Pulmonary artery endothelial cell (primary cell): ENCODE results near the gene LGALS4. TPM values are rescaled to one million over a fixed set of nuclear protein-coding genes. Genes with fewer than 3 reads are reported as not detected.
"Not testable (repeated sequence)": the region's sequence is repeated elsewhere in the genome, so short reads cannot be mapped to it uniquely, and the experiment has no call there.

Experiments used
- DNase-seq: peaks from one replicate; pipeline ENCODE4 v3.0.0-alpha.2; 2011; ENCODE audit warnings: low read depth, low spot score
- total RNA-seq: library from RNA; depleted of rRNA; stranded (reverse); fragments of >200 nt; gene quantifications from 2 replicates; pipeline ENCODE4 v1.2.3, GENCODE V29; 2014

LGALS4 gene
- total RNA-seq, 1 donor from 2014 or later = not detected

- DNase-seq = not testable (repeated sequence)
Measured at GRCh38 chr19:38771569-38771968, 41.2 kb downstream of the LGALS4 start.

DNA sequence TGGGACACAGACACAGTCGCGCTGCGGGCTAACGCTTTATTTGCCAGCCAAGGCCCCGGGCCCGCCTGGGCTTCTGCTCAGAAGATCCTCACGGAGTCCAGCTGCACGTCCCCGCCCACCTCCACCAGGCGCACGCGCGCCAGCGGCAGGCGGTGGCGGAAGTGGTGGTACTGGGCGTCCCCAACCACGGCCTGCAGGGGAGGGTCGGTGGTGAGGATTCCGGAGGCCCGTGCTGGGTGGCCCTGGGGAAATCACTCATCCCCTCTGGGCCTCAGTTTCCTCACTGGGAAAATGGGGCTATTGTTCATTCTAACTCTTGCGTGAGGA lies 41.8 kb downstream of the LGALS4 start:
- DNase-seq = not testable (repeated sequence)

DNA sequence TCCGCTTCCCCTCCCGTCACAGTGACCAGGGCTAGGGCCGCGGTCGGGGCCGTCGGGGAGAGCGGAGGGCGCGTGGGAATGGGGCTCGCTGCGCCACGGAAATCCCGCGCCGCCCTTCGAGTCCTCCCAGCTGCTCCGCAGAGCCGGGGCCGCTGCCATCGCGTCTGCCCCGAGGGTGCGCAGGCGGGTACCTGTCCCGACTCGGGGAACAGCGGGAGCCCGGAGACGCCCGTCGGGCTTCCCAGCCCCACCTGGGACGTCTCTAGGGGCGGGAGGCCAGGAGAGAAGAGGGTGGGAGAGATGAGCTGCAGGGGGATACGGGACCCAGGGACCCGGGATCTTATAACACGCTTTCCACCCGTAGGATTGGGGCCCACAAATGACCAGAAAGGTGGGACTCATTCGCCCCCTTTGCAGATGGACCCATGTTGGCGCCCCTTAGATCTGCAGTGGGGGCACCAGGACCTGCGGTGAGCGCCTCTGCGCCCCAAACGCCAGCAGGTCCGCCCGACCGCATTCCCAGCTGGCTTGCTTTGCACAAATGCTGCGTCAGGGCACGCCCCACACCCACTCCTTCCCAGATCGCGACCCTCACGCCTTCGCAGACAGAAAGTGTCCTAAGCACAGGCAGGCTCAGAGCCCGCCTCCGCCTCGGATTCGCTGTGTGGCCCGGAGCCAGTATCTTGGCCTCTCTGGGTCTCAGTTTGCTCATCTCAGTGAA lies 42.4 kb downstream of the LGALS4 start:
- DNase-seq = not testable (repeated sequence)

GRCh38 chr19:38769635-38770211 lies 43.0 kb downstream of the LGALS4 start:
- DNase-seq = peak; percentile 24

GRCh38 chr19:38766276-38767047 lies 46.3 kb downstream of the LGALS4 start:
- DNase-seq = no peak

DNA sequence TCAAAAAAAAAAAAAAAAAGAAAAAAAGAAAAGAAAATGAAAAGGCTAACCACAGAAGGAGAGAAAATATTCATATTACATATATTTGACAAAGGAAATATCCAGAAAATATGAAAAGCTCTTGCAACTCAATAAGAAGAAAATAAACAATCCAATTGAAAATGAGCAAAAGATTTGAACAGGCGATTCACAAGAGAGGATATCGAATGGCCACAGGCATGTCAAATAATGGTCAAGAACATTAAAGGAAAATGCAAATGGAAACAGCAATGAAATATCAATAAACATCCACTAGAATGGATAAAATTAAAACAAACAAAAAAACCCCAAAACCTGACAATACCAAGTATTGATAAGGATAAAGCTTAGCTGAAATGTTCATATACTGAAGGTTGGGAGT lies 47.5 kb downstream of the LGALS4 start:
- no peak for DNase-seq

DNA sequence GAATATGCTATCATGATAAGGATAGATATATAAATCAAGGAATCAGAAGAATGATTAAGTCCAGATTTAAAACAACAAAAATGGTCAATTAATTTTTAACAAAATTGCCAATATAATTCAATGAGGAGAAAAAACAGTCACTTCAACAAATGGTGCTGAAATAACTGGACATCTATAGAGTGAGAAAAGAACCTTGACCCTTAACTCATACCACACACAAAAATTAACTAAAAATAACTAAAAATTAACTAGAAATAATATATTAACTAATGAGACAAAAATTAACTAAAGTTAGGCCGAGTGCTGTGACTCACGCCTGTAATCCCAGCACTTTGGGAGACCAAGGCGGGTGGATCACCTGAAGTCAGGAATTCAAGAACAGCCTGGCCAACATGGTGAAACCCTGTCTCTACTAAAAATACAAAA lies 48.9 kb downstream of the LGALS4 start:
- DNase-seq = no peak

DNA sequence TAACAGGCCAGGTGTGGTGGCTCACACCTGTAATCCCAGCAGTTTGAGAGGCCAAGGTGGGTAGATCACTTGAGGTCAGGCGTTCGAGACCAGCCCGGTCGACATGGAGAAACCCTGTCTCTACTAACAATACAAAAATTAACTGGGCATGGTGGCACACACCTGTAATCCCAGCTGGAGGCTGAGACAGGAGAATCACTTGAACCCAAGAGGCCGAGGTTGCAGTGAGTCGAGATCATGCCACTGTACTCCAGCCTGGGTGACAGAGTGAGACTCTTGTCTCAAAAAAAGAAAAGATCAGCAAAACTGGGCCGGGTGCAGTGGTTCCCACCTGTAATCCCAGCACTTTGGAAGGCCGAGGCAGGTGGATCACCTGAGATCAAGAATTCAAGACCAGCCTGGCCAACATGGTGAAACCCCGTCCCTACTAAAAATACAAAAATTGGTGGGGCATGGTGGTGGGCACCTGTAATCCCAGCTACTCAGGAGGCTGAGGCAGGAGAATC lies 50.8 kb downstream of the LGALS4 start:
- DNase-seq = not testable (repeated sequence)

DNA sequence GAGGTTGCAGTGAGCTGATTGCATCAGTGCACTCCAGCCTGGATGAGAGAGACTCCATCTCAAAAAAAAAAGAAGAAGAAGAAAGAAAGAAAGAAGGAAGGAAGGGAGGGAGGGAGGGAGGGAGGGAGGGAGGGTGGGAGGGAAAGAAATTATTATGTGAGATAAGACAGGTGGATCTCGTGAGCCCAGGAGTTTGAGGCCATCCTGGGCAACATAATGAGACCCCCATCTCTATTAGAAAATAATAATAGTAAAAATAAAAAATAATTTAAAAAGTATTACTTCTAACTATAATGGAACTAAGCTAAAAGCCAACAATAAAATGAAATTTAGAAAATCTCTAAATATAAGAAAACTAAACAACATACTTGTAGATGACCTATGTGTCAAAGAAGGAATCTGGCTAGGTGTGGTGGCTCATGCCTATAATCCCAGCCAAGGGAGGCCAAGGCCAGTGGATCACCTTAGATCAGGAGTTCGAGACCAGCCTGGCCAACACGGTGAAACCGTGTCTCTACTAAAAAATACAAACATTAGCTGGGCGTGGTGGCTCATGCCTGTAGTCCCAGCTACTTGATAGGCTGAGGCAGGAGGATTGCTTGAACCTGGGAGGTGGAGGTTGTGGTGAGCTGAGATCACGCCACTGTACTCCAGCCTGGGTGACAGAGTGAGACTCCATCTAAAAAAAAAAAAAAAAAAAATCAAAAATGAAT lies 51.8 kb downstream of the LGALS4 start:
- DNase-seq = not testable (repeated sequence)

- no peak for DNase-seq
Measured at GRCh38 chr19:38759590-38760003, 53.1 kb downstream of the LGALS4 start.

DNA sequence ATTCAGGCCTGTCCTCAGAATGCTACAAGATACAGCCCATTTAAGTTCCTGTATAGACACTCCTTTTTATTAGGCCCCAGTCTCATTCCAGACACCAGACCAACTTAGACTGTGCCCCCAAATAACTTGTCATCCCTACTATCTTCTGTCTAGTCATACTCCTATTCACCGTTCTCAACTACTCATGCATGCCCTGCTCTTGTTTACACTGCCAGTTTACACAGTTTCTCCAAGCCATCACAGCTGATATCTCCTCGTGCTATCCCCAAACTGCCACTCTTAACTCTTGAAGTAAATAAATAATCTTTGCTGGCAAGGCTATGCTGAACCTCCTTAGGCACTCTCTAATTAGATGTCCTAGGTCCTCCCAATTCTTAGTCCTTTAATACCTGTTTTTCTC lies 58.5 kb downstream of the LGALS4 start:
- DNase-seq = not testable (repeated sequence)

DNA sequence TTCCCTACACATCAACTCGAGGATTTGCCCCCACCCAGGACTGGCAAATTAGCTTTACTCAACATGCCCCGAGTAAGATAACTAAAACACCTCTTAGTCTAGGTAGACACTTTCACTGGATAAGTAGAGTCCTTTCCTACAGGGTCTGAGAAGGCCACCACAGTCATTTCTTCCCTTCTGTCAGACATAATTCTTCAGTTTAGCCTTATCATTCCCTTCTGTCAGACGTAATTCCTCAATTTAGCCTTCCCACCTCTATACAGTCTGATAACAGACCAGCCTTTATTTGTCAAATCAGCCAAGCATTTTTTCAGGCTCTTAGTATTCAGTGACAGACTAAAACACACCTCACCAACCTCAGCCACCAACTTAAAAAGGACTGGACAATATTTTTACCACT lies 59.0 kb downstream of the LGALS4 start:
- DNase-seq = not testable (repeated sequence)

Other genes with a start within 250 kb of the LGALS4 start
- gene MAP4K1, start 195.0 kb downstream of the LGALS4 start, total RNA-seq = 0.13 and 0.21 TPM in 2 replicates
- gene EIF3K, start 193.8 kb downstream of the LGALS4 start, total RNA-seq = 439 and 457 TPM in 2 replicates
- 287 and 407 TPM in 2 replicates for gene ACTN4, start 165.3 kb downstream of the LGALS4 start, total RNA-seq
- gene CAPN12, start 68.5 kb downstream of the LGALS4 start, total RNA-seq = 0.20 TPM in 1 of 2 replicates, not detected in the other
- not detected in 2 replicates for gene LGALS7, start 39.4 kb downstream of the LGALS4 start, total RNA-seq
- not detected in 2 replicates for gene LGALS7B, start 23.7 kb downstream of the LGALS4 start, total RNA-seq
- gene ECH1, start 18.8 kb upstream of the LGALS4 start, total RNA-seq = 29.5 and 47.7 TPM in 2 replicates
- 400 and 489 TPM in 2 replicates for gene HNRNPL, start 37.0 kb upstream of the LGALS4 start, total RNA-seq
- 8.8 and 11.7 TPM in 2 replicates for gene RINL, start 65.3 kb upstream of the LGALS4 start, total RNA-seq
- gene SIRT2, start 86.7 kb upstream of the LGALS4 start, total RNA-seq = 47.3 and 48.8 TPM in 2 replicates
- 15.1 and 23.6 TPM in 2 replicates for gene NFKBIB, start 87.0 kb upstream of the LGALS4 start, total RNA-seq
- not detected in 2 replicates for gene CCER2, start 99.2 kb upstream of the LGALS4 start, total RNA-seq
- gene SARS2, start 117.8 kb upstream of the LGALS4 start, total RNA-seq = 18.7 and 19.7 TPM in 2 replicates
- gene MRPS12, start 118.0 kb upstream of the LGALS4 start, total RNA-seq = 46.3 and 59.3 TPM in 2 replicates
- gene FBXO17, start 162.8 kb upstream of the LGALS4 start, total RNA-seq = 24.2 and 25.9 TPM in 2 replicates
- gene FBXO27, start 219.6 kb upstream of the LGALS4 start, total RNA-seq = 1.5 and 2.2 TPM in 2 replicates